ENCODE measurements around the gene PAQR7.

Gene PAQR7

DNA sequence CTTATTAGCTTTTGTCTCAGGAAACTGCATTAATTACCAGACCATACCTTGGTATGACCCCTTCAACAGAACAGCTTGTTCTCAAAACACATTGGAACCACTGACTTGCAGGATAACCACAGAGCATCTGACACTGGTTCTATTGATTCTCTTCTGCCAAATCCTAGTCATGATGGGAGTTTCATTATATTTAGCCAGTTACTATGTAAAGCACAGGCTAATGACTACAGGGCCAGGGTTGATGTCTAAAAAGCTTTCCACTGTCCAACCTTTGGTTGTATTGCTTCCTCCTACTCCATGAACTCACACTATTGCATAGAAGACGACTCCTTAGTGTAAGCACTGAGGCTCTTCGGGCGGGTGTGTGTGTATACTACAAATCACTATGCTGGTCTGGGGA lies 27.0 kb upstream of the PAQR7 start:
- DNase-seq (ENCODE audit: low read depth): no peak

DNA sequence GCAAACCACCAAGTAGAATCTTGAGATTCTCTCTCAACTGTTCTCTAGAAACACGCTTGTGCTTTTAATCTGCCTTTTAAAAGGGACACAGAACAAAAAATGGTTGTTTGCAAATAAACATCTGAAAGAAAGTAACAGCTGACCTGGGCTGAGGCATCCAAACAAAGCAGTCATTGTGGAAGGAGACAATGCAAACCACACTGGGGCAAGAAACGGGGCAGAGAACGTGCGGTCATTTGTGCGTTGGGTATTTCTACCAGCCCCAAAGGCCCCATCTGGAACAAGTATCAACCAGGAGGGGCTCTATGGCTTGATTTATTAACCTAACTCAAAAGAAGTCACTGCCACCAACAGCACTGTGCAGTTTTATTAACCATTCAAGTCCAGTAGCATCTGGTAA lies 24.7 kb upstream of the PAQR7 start:
- no peak for DNase-seq (ENCODE audit: low read depth)

DNA sequence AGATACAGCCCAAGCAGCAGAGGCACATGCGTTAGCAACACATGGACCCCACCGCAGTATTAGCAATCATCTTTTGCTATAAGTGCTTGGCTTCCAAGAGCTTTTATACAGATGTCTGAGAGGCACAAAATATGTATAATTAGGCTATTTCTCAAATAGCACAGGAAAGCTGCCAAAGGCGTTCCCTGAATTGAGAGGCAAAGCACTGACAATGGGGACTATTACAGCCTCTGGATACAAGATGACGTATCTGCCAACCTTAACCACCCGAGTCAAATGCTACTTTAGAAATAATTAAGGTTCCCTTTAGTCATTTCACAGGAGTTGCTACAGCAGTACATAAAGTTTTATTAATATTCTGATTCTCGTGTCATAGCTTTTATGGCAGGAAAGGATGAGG lies 24.3 kb upstream of the PAQR7 start:
- DNase-seq (ENCODE audit: low read depth): no peak

DNA sequence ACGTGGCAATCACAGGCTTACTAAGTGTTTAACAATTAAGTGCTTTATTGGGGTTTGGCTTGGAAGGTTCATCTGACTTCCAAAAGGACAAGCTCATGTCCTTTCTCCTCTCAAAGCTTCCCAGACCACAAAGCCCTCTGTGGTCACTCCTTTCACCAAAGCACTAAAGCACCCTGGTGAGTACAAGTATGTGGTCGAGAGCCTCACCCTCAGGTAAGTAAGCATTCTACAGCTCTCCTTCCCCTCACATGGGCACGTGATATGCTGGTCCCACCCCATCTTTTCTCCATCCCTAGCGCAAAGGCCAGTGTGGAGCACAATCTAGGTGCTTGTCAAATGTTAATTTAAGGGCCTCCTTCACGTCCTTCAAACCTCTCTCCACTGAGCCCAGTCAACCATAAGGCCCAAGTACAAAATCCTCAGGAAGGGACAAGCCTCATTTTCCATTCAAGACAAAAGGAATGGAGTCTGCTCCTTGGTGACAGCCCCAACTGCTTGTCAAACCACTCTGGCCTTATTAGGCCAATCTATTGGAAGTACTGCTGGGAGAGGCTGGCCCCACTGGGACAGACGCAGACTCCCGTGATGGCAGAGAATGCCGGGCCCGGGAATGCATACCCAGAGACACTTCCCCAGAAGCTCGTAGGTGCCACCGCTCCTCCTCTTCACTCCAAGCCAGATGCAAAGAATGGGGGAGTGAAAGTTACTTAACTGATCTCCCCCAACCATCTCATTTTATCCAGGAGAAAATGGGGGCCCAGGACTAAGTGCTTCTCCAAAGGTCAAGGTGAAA lies 22.9 kb upstream of the PAQR7 start:
- DNase-seq (ENCODE audit: low read depth): no peak

DNA sequence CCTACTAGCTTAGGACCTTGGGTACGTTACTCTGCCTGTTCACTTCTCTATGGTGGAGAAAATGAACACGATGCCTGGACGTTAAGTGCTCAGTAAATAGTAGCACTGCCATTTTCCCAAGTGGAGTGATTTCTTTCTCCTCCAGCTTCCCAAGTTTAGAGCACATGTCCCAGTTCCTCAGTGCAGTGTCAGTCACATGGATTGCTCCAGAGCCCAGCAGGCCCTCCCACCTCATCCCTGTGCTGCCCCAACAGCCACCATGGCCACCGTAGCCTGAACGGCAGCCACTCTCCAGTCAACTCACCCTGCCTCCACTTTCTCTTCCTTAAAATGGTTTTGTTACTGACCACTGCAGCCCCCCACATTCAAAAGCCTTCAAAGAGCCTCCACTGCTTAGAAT lies 22.2 kb upstream of the PAQR7 start:
- DNase-seq (ENCODE audit: low read depth): no peak

DNA sequence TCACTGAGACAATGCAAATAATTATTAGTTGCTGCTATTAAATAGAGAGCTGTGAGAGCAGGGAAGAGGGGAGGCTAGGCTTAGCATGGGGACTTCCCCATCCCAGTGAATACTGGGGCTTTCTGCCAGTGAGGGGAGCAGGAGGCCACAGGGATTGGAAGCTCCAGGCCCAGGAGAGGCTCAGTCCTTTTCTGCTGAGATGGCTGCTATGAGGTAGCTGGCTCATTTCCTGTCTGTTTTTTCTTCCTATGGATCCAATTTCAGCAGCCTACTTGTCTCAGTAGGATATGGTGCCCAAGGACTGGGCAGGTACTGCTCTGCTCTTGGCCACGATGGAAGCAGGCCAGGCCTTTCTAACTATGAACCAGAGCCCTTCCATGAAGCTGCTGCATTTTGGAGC lies 20.8 kb upstream of the PAQR7 start:
- DNase-seq (ENCODE audit: low read depth): no peak

DNA sequence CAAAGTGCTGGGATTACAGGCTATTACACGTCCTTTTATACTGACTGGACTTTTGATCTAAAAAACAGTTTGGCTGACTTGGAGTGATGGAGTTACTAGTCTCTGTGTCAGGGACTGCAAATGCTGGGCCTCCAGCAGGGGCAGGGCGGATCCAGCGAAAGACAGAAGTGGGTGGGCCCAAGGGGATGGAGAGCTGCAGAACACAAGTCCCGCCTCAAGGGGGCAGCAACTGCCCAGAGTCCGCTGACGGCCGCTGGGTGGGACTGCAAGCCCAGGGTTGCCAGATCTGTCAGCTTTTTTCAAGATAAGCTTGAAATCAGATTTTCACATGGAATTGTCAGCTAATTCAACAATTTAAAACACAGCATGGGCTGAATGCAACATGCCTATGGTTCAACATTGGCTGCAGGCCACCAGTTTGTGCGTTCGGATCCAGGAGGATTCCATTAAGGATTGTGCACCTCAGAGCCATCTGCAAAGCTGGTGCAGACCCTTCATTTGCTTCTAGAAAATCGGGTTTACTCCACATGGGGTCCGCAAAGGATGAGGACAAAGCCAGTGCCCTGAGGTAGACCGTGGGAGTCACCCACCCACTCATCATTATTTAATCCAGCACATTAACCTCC lies 20.0 kb upstream of the PAQR7 start:
- DNase-seq (ENCODE audit: low read depth): no peak

DNA sequence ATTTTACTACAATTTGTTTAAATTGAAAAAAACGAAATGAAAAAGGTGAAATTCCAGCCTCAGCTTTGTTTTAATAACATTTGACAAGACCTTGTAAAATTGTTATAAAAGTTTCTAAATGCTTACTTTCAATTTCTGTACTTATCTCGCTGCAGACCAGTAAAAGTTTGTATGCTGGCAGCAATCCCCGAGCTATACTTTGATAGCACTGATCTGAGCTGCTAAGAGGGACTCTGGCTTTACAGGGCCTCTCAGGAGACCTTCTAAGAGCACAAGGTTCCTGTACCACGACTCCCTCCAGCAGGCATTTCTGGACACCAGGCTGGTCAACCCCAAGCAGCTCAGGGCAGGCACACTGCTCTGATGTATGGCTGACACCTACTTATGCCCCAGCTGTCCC lies 17.6 kb upstream of the PAQR7 start:
- DNase-seq (ENCODE audit: low read depth): no peak

DNA sequence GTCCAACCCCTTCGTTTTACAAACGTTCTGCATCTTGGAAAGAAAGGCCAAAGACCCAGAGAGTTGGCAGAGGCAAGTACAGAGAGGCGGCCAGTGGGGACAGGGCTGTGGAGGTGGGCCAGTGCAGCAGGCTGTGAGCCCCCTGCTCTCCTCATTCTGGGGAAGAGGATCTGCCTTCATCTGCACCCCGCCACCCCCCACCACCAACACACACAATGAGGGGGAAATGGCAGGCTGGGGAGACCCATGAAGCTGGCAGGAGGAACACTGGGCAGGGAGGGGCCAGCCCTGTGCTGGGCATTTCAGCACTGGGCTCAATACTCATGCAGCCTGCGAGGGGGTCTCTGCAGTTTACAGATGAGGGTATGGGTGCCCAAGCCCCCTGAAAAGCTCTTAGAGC lies 16.1 kb upstream of the PAQR7 start:
- no peak for DNase-seq (ENCODE audit: low read depth)

DNA sequence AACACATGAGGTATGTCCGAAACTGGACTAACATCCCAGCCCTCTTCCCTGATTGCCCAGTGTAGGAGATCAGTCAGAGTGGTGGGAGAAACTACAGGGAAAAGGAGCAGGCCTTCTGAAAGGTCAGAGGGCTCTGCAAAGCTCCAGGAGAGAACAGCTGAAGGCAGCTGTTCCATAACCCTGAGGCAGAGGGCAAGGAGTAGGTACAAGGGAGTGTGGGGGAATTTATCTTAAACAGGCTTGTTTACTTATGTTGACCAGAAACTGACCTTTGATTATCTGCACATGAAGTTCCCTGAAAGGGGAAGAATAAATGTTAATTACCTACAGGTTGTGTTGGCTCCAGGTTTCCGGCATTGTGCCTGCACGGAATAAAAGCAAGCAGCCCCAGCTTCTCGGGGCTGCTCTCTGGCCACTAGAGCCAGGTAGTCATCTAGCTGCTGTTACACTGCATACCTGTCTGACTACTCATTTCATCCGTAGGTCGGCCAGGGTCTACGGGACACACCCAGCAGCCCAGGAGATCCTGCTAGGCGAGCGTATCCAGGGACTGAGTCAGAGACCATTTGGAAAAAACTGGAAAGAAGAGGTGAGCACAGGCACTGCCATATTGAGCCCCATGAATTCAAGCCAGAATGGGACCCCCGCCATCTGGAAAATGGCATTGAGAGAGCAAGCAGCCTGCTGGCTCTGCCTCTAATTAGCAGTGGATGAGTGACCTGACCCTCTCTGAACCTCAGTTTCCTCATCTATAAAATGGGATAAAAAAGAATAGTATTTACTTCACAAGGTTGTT lies 14.9 kb upstream of the PAQR7 start:
- no peak for DNase-seq (ENCODE audit: low read depth)

DNA sequence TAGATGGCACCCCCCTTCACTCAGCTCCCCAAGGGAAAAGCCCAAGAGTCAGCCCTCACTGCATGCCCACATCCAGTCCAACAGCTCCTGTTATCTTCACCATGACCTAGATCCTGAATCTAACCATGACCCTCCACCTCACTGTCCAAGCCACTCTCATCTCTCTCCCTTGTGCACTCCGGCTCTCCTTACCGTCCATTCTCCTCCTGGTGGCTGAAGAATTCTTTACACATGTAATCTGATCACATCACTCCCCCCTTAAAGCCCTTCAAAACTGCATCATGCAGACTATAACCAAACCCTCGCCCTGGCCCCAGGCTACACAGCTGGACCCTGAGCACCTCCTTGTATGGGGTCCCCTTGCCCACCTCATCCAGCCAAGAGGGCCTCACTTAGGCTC lies 14.0 kb upstream of the PAQR7 start:
- DNase-seq (ENCODE audit: low read depth): no peak

DNA sequence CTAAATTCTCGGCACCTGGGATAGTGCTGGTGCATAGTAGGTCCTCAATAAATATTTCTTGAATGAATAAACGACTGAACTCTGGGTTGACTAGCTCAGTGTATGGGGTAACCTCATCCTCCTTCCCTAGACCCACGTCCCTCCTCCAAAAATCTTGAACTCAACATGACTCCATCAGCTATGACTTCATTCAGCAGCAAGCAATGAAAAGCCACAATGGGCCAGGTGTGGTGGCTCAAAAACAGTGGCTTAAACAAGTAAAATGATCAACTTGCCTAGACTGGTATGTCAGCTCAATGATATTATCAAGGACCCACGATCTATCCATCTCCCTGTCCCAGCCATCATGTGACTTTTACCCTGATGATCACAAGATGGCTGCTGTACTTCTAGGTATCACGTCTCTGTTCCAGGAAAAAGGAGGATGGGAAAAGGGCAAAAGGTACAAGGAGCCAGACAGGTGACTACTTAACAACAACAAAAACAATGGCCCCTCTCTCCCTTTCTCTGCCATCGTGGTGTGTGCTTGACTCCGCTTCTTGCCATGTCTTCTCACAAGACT lies 13.0 kb upstream of the PAQR7 start:
- no peak for DNase-seq (ENCODE audit: low read depth)

DNA sequence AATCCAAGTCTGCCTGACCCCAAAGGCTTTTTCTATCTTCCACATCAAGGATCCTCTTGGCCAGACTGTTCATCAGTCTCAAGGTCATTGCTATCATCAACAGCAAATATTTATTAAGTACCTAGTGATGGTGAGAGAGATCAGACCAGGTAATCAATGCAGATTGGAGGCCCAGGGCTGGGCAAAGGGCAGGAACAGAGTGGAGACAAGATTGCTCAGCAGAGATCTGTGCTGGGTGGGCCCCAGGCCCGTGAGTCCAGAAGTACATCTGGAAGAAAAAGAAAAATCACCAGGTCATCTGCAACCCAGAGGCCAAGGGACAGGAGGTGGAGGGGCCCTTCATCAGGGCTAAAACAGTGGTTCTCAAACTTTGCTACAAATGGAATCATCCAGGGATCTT lies 10.1 kb upstream of the PAQR7 start:
- DNase-seq (ENCODE audit: low read depth): no peak

DNA sequence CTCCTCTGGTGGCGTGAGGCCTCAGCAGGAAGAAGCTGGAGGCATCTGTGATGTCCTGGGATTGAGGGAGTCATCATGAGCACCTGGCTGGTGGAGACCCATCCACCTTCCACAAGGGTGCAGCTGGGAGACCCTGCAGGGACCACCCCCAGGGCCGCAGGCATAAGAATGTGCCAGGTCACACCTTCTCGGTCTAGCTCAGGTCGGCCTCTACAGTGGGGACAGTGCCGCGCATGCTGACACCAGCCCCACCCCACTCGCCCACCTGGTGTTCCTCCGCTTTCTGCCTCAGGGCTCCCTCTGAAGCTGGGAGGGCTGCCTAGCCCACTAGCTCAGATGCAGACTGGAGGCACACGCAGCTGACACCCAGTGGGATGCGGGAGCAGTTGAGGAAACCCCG lies 5.8 kb upstream of the PAQR7 start:
- DNase-seq (ENCODE audit: low read depth): no peak

DNA sequence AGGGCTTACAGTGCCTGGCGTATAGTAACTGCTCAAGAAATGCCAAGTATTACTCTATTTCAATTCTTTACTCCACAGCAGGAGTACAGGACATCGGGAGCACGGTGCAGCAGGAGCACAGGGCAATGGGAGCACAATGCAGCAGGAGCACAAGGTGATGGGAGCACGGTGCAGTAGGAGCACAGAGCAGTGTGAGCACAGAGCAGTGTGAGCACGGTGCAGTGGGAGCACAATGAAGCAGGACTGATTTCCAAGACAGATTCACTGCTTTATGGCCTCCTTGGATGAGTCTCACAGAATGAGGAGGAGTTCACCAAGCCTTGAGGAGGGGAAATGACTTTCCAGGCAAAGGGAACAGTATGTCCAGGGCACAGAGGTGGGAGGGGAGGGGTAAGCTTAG lies 5.0 kb upstream of the PAQR7 start:
- no peak for DNase-seq (ENCODE audit: low read depth)

DNA sequence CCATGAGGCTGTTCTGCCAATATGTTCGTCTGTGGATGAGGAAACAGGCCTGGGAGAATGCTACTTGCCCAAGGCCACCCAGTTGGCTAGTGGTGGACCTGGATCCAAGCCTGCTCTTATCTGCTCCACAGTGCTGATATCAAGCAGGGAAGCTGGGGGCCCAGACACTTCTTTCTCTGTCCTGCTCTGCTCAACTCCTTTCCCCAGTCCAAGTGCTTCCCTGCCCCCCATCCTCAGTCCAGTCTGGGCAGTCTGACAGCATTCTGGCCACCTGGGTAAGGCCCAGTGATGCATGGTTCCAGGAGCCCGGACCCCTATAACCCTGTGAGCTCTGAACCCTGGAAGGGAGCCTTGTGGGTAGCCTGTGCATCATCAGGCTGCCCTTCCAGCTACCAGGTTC lies 4.2 kb upstream of the PAQR7 start:
- no peak for DNase-seq (ENCODE audit: low read depth)

DNA sequence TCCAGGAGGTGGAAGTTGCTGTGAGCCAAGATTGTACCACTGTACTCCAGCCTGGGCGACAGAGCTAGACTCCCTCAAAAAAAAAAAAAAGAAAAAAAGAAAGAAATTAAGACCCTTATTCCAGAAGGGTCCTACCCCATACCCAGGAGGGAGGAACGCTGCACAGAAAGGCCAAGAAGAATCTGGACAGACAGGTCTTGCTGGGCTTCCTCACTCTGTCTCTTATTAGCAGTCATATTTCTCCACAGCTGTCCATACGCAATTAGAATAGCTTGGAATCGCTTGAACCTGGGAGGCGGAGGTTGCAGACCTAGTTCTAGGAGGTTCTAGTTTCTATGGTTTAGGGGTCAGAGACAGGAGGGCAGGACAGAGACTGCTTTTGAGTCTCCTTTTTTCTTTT lies 3.2 kb upstream of the PAQR7 start:
- no peak for DNase-seq (ENCODE audit: low read depth)

DNA sequence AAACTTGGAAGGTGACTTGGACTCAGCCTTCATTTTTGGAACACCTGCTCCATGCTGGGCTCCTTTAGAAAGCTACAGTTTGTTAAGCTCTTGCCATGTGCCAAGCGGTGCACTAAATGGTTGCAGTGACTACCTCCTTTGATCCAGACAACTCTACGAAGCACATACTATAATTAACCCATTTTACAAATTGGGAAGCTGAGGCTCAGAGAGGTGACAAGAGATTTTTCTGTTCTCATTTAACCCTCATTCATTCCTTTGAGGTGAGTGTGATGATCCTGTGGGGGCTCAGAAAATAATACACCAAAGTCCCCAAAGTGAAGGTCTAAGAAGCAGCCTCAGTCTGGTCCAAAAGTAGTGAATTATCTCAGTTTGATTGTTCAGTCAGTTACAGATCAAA lies 1.6 kb upstream of the PAQR7 start:
- DNase-seq (ENCODE audit: low read depth): no peak

DNA sequence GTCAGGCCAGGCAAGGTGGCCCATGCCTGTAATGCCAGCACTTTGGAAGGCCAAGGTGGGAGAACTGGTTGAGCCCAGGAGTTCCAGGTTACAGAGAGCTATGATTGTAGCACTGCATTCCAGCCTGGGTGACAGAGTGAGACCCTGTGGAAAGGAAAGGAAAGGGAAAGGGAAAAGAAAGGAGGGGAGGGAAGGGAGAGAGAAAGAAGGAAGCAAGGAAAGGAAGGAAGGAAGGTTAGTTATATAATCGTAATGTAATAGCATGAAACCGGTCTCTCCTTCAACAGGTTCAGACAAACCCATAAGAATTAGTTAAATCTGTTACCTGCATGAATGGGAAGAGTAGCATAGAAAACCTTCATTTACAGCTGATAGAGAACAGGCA lies 1.2 kb upstream of the PAQR7 start:
- no peak for DNase-seq (ENCODE audit: low read depth)

DNA sequence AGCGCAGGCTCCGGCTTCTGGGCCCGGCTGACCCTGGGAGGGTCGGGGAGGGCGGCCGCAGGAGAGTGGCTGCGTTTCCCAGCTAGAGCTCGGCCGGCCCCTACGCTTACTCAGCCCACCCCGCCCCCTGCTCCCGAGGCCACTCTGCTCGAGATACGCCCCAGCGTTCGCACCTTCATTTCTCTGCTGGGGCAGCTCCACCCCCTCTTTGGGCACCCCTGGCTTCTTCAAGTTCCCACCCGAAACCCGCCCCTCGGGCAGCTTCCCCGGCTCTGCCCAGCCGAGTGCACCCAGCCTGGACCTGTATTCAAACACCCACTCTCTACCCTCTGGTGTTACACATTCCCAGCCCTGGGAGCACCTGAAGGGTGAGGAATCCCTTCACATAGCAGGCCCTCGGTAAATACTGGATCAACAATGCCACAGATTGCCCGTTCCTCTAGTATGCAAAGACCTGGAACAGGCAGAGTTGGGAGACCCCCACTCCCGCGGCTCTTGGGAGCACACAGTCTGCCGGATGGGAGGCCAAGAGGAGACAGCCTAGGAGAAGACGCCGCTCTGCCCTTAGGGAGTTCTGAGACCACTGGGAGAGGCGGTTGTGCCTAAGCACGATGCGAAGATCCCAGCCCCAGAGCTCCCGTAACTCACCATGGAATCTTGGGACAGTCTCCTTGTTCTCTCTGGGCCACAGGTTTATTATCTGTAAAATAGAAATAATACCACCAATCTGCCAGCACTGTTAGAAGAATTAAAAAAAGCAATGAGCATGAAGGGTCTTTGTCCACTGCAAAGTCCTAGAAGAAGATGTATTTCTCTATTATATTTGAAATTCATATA lies 566 bp upstream of the PAQR7 start:
- DNase-seq (ENCODE audit: low read depth): no peak

DNA sequence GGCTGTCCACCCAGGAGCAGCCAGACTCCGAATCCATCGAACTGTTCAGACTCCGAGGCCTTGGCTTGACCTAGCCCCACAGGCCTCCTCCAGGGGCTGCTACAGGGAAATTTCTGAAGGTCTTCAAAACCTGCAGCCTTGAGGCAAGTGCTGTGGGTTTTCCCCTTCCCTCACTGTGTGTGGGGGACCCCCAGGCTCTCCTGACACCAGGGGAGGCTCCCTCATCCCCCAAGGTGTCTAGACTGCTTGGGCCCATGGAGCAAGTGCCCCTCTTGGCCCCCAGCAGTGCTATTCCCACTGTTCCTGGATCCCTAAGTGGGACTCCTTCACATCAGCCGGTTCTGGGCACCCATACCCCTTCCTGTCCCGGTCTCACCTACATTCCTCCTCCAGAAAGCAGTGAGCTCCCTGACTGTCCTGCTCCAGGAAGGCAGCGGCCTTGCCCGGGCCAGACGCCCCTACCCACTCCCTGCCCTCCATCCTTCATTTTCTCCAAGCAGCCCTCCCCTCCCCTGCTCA lies 814 bp downstream of the PAQR7 start:
- DNase-seq (ENCODE audit: low read depth): no peak

DNA sequence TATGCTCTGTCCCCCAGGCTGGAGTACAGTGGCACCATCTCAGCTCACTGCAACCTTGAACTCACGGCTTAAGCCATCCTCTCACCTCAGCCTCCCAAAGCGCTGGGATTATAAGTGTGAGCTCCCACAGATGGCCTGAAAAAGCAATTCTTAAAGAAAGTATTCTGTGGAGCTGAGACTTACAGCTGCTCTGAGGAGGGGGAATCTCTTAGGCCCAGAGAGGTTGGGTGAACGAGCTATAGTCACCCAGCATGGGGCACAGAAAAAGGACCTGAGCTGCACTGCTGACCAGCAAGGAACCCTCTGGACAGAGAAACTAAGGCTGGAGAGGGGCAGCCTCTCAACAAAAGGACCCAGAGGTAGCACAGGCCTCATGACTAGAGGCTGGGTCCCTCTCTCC lies 1.3 kb downstream of the PAQR7 start:
- no peak for DNase-seq (ENCODE audit: low read depth)

Measured in GM04503 (cell line).